Glomerular visceral epithelial cell (primary cell): ENCODE measurements around the gene PAQR4.

Experiments used
- DNase-seq: peaks from one replicate; pipeline ENCODE4 v3.0.0-alpha.2; 2016; ENCODE audit errors: extremely low spot score

Gene PAQR4

GRCh38 chr16:2980227-2981176 lies 11.4 kb downstream of the PAQR4 start, which contains the start of gene PKMYT1:
TSS of gene PKMYT1 (minus strand) at chr16:2980446. CDS start at chr16:2979657, 789 bp downstream.
- DNase-seq, result peak; percentile 90

DNA sequence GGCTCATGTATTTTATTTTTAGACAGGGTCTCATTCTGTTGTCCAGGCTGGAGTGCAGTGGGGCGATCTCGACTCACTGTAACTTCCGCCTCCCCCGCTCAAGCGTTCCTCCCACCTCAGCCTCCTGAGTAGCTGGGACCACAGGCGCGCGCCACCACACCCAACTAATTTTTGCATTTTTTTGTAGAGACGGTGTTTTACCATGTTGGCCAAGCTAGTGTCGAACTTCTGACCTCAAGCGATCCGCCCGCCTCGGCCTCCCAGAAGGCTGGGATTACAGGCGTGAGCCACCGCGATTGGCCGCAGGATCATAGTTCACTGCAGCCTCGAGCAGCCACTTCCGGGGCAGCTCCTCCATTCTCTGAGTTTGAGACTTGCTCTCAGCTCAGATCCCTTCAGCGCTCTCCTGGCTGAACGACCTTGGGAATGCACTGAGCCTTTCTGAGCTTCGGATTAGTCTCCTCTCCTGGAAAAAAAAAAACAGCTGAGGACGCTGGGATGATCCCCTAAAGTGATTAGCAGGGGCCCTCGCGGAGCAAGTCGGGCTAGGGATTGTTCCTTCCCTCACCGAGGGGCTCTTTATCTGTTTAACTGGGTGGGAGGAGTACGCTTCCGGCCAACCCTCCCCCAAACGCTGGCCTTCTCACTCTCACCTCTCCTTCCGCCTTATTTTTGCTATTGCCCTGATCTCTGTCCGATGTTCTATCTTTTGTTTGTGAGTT lies 12.2 kb downstream of the PAQR4 start:
- DNase-seq, result no peak

GRCh38 chr16:2981899-2982250 lies 12.7 kb downstream of the PAQR4 start:
- no peak for DNase-seq

DNA sequence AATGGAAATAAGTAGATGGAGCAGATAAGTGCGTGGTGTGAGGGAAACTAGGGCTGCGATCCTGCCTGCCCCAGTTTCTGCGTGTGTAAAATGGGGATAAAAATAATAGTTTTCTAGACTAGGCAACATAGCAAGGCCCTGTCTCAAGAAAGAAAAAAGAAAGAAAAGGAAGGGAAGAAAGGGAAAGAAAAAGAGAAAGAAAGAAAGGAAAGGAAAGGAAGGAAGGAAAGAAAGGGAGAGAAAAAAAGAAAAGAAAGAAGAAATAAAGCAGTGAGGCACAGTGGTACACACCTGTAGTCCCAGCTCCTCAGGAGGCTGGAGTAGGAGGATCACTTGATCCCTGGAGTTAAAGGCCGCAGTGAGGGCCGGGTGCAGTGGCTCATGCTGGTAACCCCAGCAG lies 13.3 kb downstream of the PAQR4 start:
- no peak for DNase-seq

DNA sequence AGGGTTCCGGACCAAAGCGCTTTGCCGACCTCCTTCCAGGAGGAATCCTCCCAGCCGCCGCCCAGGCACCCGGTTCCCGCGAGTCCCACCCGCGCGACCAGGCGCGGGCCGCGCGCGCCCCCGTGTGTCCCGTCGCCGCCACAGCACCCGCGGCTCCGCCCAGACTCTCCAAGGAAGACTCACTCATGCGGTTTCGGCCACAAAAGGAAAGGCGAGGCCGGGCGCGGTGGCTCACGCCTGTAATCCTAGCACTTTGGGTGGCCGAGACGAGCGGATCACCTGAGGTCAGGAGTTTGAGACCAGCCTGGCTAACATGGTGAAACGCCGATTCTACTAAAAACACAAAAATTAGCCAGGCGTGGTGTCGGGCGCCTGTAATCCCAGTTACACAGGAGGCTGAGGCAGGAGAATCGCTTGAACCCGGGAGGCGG lies 14.6 kb downstream of the PAQR4 start:
- DNase-seq, result peak; percentile 85

- no peak for DNase-seq
These were observed 16.3 kb downstream of the PAQR4 start for GRCh38 chr16:2985462-2985861.

- DNase-seq, result no peak
These were observed 16.8 kb downstream of the PAQR4 start for GRCh38 chr16:2985893-2986355.

DNA sequence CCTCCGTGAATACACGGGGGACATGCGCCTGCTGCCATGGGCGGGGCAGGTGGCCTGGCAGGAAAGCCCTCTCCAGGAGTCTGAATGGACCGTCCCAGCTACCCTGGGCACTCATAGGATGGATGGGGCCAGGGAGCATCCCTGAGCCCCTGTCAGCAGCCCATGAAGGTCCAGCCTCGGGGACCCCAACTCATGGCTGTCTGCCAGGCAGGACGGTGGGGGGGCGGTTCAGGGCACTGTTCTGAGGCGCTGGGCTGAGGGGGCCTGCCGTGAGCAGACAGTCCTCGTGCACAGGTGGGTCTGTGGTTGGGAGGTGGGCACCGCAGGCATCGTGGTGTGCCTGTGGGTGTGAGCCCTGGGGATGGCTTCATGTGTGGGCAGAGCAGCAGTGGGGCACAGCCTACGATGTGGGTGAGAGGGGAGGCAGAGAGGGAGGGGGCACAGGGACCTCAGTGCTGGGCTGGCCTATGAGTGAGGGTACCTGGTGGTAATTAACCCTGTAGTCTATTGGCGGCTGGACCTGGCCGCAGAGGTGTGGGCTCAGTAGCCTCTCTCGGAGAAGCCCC lies 17.6 kb downstream of the PAQR4 start:
- DNase-seq, result no peak

DNA sequence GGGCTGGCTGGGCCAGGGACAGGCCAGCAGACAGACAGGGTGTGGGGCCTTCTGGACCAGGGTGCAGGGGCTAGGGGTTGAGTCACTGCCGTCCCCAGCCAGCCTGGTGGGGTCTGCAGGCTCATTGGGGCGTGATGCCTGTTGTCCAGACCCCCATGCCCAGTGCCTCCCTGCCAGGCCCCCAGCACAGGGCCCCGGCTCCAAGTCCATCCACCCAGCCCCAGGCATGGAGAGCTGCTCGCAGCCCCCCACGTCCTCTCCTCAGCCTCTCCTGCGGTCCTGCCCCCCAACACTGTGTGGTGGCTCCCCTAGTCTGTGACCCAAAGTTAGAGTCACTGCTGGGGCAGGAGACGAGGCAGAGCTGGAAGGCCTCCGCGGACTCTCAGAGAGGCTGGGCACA lies 18.1 kb downstream of the PAQR4 start:
- no peak for DNase-seq

DNA sequence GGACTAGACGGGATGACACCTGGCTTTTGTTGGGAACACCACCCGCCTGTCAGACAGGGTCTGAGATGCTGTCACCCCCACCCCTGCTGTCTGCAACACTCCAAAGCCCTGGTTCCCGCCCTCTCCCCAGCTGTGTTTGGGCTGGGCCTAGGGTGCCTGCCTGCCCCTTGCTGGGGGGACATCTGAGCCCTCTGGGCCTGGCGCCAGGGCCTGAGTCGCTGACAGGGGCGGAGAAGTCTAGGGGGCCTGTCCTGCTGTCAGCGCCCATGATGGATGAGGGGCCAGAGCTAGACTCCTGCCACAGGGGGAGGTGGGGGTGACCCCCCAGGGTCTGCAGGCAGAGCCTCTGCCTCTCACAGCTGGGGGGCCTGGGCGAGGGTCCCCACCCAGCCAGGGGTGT lies 18.7 kb downstream of the PAQR4 start:
- peak; percentile 42 for DNase-seq

DNA sequence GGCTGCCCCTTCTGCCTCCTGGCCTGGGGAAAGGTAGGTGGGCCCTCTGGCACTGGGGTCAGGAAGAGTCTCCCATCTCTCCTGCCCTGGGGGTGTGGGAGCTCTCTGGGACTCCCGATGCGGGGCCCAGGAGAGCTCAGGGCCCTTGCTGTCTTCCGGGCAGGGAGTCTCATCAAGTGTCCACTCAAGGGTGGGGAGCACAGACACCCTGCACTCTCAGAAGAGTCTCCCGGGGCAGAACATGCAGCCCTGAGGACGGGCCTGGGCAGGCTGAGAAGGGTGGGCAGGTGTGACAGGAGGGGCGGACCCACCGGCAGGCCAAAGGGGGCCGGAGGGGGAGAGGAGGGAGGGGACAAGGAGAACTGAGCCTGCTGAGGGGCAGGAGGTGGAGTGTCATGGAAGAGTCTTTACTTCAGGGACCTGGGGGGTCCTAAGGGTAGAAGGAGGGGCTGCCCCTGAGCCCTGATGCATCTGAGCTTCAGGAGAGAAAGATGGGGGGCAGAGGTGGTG lies 19.5 kb downstream of the PAQR4 start:
- DNase-seq, result no peak

DNA sequence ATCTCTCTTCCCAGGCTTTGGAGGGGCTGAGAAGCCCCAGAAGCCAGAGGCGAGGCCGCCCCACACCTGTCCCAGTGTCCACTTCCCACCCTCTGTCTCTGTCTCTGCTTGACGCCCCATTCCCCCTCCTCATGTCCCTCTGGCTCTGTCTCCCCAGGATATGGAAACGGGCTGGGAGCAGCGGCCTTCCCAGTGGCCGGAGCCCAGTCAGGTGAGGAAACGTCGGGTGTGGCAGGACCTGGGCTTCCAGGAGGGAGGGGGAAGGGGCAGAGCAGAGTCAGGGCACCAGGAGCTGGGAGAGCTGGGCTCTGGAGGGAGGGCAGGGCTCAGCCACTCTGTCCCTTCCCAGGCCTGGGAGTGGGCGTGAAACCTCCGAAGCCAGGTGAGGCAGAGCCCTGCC lies 21.7 kb downstream of the PAQR4 start:
- DNase-seq, result no peak

DNA sequence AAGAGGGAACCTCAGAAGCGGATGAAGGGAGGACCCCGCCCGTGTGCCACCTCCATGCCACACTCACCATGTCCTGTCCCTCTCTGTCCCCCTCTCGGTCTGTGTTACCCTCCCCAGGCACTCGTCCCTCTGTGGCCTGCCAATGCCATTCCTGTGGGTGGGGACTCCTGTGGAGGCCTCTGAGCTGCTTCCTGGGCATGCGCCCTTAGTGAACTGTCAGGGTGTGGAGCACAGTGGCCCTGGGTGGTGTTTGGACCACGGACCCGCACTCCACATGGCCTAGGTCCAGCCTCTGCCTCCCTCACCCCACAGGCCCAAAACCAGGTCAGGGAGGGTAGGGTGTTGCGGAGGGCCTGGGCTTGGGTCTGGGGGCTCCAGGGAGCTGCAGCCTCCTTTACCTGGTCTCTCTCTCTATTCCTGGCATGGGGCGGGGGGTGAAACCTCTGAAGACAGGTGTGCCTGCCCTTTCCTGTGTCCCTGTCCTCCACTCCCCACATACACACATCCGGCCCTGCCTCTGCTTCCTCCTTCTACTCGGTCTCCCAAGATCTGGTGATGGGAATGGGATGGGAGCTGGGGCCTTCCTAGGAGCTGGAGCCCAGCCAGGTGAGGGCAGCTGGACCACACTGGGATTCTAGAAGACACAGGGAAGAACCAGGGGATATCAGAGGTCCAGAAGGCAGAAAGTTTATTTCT lies 22.6 kb downstream of the PAQR4 start:
- DNase-seq, result no peak

DNA sequence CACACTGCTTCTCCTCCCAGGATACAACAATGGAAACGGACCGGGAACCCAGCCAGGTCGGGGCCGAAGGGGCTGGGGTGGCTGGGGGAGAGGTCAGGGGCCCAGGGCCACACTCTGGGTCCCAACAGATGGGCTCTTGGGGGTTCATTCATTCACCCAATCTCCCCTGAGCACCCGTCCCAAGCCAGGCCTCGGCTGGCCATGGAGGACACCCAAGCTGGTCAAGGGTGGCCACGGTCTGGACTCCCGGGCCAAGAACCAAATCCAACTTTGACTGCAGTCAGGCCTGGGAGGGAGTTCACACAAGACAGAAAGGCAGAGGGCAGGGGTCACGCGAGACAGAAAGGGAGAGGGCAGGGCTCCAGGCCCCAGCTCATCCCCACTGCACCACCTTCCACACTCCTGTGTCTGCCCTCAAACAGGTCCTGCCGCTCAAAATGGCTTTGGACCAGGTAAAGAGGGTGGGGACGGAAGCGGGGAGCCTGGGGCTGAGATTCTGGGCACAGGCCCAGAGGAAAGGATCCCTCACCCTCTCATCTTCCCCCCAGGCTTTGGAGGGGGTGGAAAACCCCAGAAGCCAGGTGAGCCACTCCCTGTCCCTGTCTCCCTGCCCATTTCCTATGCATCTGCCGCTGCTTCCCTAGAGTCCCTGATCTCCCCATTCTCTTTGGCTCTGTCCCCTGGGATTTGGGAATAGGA lies 23.4 kb downstream of the PAQR4 start:
- DNase-seq, result no peak

GRCh38 chr16:2996298-2996697 lies 27.1 kb downstream of the PAQR4 start:
- no peak for DNase-seq

GRCh38 chr16:2999929-3000328 lies 30.8 kb downstream of the PAQR4 start:
- no peak for DNase-seq

GRCh38 chr16:3000540-3000939 lies 31.4 kb downstream of the PAQR4 start:
- DNase-seq, result no peak

DNA sequence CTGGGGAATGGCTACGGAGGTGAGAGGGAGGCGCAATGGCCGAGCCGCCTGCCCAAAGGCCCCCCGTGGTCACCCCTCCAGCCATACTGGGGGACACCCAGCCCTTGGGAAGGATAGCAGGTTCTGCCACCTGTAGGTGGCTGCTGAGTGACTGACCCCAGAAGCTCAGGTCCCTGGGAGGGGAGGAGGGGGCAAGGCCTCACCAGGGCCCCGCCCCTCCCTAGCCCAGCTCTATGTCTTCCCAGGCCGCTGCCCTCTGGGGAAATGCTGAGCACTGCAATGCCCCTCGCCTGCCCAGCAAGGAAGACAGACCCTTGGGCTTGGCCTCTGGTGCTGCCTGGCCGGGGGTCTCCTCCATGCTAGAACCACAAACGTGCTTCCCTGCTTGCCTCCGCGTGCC lies 32.2 kb downstream of the PAQR4 start:
- no peak for DNase-seq

GRCh38 chr16:3003582-3004270 lies 34.6 kb downstream of the PAQR4 start:
- DNase-seq, result peak; percentile 98

GRCh38 chr16:3004319-3004718 lies 35.2 kb downstream of the PAQR4 start:
- peak; percentile 36 for DNase-seq
